Retinal pigment epithelial cell (primary cell): Measurements from ENCODE around the gene NPW.

Experiments
- DNase-seq: peaks from one replicate; pipeline ENCODE4 v3.0.0-alpha.2; 2010; ENCODE audit warnings: low read depth
- H3K4me3 ChIP-seq: 2 replicates; pipeline ENCODE4 v1.5.1; 2011; ENCODE audit warnings: mild to moderate bottlenecking, low read length, control low read depth, moderate library complexity
- CTCF ChIP-seq: conservative IDR thresholded peaks from 2 replicates; pipeline ENCODE4 v1.5.1; 2011; ENCODE audit warnings: low read depth, low read length, control low read depth, inconsistent platforms

The NPW gene

GRCh38 chr16:2040041-2040786, 20.6 kb downstream of the NPW start:
- no peak for TF ChIP-seq CTCF
- no peak for DNase-seq
- no peak overlapping the region for H3K4me3 ChIP-seq

GRCh38 chr16:2040787-2041522, 21.4 kb downstream of the NPW start:
- no peak for TF ChIP-seq CTCF
- no peak for DNase-seq
- H3K4me3 ChIP-seq: no peak overlapping the region

GRCh38 chr16:2042171-2042985, 22.8 kb downstream of the NPW start:
- DNase-seq: no peak
- H3K4me3 ChIP-seq: no peak overlapping the region
- no peak for TF ChIP-seq CTCF

- no peak for DNase-seq
- TF ChIP-seq CTCF: no peak
- H3K4me3 ChIP-seq: no peak overlapping the region
Observed at GRCh38 chr16:2042986-2043666, 23.5 kb downstream of the NPW start.

- DNase-seq: no peak
- no peak overlapping the region for H3K4me3 ChIP-seq
- TF ChIP-seq CTCF: no peak
Observed at GRCh38 chr16:2043667-2044451, 24.3 kb downstream of the NPW start.

GRCh38 chr16:2044541-2044940, 25.0 kb downstream of the NPW start:
- H3K4me3 ChIP-seq: no peak overlapping the region
- DNase-seq: no peak
- TF ChIP-seq CTCF: no peak
